Cerebellar nuclear complex (tissue), 1 donor: ENCODE data around the gene CLDN22.

ENCODE experiments used
- DNase-seq, 2 experiments: peaks; one replicate each; lab custom pipeline; 2025; lab: John Stamatoyannopoulos, UW

Gene CLDN22

DNA sequence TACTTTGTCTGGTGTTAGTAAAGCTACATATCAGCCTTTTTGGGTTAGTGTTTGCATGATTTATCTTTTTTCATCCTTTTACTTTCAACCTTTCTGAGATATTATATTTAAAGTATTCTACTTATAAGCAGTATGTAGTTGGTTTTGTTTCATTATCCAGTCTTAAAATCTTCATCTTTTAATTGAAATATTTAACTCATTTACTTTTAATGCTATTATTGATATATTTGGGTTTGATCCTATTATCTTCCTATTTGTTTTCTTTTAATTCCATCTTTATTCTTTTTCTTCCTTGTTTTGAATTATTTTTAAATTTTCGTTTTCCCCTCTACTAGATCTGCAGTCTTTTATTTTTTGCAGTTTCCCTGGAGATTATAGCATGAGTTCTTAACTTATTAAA lies 44.0 kb downstream of the CLDN22 start:
- no peak for DNase-seq

DNA sequence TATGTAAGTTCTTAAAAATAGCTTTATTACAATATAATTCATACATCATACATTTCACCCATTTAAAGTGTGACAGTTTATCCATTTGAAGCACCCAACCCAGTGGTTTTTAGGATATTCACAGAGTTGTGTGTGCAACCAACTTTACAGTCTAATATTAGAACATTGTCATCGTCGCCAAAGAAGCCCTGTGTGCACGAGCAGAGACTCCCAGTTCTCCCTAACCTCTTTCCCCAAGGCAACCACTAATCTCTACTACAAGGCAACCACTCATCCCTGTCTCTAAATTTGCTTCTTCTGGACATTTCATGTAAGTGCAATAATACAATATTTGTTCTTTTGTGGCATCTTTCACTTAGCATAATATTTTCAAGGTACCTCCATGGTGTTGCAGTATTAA lies 47.7 kb downstream of the CLDN22 start:
- DNase-seq, result no peak

DNA sequence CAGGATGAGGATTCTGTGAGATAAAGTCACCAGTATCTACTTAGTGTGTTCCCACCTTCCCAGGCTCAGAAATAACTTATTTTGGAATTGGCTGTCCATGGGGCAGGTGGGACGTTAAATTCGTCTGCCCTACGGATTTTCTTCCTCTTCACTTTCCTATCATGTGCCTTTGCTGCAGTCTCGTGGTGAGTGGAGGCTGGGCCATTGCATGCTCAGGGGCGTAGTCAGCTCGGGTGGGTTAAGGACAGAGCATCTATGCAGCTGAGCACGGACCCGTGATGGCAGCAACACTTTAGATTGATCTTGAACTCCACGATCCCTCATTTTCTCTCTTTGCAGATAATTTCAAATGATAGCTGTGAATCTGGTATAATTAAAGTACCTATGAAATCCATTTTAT lies 51.5 kb downstream of the CLDN22 start:
- DNase-seq, result no peak
